ENCODE measurements around the gene FOXN3. TPM values are rescaled to one million over a fixed set of nuclear protein-coding genes. Genes with fewer than 3 reads are reported as not detected.

The FOXN3 gene
- total RNA-seq (ENCODE audit: unreplicated experiment), result 108 TPM
- long read RNA-seq, partial matches to known transcripts, result 1 of 32 reads
- long read RNA-seq, other reads (novel, unspliced or antisense), result 29 of 32 reads

- Mint-ChIP-seq H3K4me3 (ENCODE audit: unreplicated experiment) (peak within 1 kb of the TSS; percentile 96), H3K36me3 (ENCODE audit: low read depth, unreplicated experiment) (peaks cover 16% of the 10 kb centered on the region), H3K27me3 (ENCODE audit: unreplicated experiment) (peaks cover 21% of the 10 kb centered on the region), H3K4me1 (ENCODE audit: unreplicated experiment) (peaks cover 39% of the 10 kb centered on the region), H3K27ac (ENCODE audit: unreplicated experiment) (peak within 1 kb of the TSS; percentile 94), H3K9me3 (ENCODE audit: unreplicated experiment) (no peaks in the 10 kb centered on the region)
- peak; percentile 90 for DNase-seq (ENCODE audit: low spot score)
- no peak for TF ChIP-seq CTCF (IDR thresholded peaks at IDR 0.05; ENCODE audit: unreplicated experiment)
Measured at GRCh38 chr14:89417091-89417464, at the start of gene FOXN3. TSS of gene FOXN3 (minus strand) at chr14:89417233. CDS start at chr14:89412476, 4,757 bp downstream.

GRCh38 chr14:89466484-89466883 lies 49.5 kb upstream of the FOXN3 start:
- no peak for DNase-seq (ENCODE audit: low spot score)
- Mint-ChIP-seq H3K4me3 (ENCODE audit: unreplicated experiment) (no peak overlapping the region), H3K27me3 (ENCODE audit: unreplicated experiment) (peaks cover 6% of the 10 kb centered on the region), H3K4me1 (ENCODE audit: unreplicated experiment) (peaks cover 7% of the 10 kb centered on the region), H3K27ac (ENCODE audit: unreplicated experiment) (no peak overlapping the region), H3K36me3 (ENCODE audit: low read depth, unreplicated experiment) (peaks cover 13% of the 10 kb centered on the region), H3K9me3 (ENCODE audit: unreplicated experiment) (no peaks in the 10 kb centered on the region)
- no peak for TF ChIP-seq CTCF (IDR thresholded peaks at IDR 0.05; ENCODE audit: unreplicated experiment)

- H3K36me3 Mint-ChIP-seq (ENCODE audit: low read depth, unreplicated experiment), result peaks cover 13% of the 10 kb centered on the region
- no peak for TF ChIP-seq CTCF (IDR thresholded peaks at IDR 0.05; ENCODE audit: unreplicated experiment)
- no peaks in the 10 kb centered on the region for H3K9me3 Mint-ChIP-seq (ENCODE audit: unreplicated experiment)
- DNase-seq (ENCODE audit: low spot score), result no peak
- no peak overlapping the region for H3K27ac Mint-ChIP-seq (ENCODE audit: unreplicated experiment)
- no peak overlapping the region for H3K4me3 Mint-ChIP-seq (ENCODE audit: unreplicated experiment)
- peaks cover 6% of the 10 kb centered on the region for H3K27me3 Mint-ChIP-seq (ENCODE audit: unreplicated experiment)
- H3K4me1 Mint-ChIP-seq (ENCODE audit: unreplicated experiment), result peaks cover 7% of the 10 kb centered on the region
Measured at GRCh38 chr14:89465876-89466275, 48.8 kb upstream of the FOXN3 start.

GRCh38 chr14:89461256-89461655 lies 44.2 kb upstream of the FOXN3 start:
- peaks cover 8% of the 10 kb centered on the region for H3K36me3 Mint-ChIP-seq (ENCODE audit: low read depth, unreplicated experiment)
- peaks cover 2% of the 10 kb centered on the region for H3K4me1 Mint-ChIP-seq (ENCODE audit: unreplicated experiment)
- no peaks in the 10 kb centered on the region for H3K9me3 Mint-ChIP-seq (ENCODE audit: unreplicated experiment)
- no peak for DNase-seq (ENCODE audit: low spot score)
- H3K27me3 Mint-ChIP-seq (ENCODE audit: unreplicated experiment), result peaks cover 2% of the 10 kb centered on the region
- no peak for TF ChIP-seq CTCF (IDR thresholded peaks at IDR 0.05; ENCODE audit: unreplicated experiment)
- H3K27ac Mint-ChIP-seq (ENCODE audit: unreplicated experiment), result no peak overlapping the region
- H3K4me3 Mint-ChIP-seq (ENCODE audit: unreplicated experiment), result no peak overlapping the region

GRCh38 chr14:89458713-89459420 lies 41.8 kb upstream of the FOXN3 start:
- DNase-seq (ENCODE audit: low spot score), result no peak
- TF ChIP-seq CTCF (IDR thresholded peaks at IDR 0.05; ENCODE audit: unreplicated experiment), result no peak
- Mint-ChIP-seq H3K36me3 (ENCODE audit: low read depth, unreplicated experiment) (no peaks in the 10 kb centered on the region), H3K27me3 (ENCODE audit: unreplicated experiment) (no peaks in the 10 kb centered on the region), H3K4me1 (ENCODE audit: unreplicated experiment) (peaks cover 11% of the 10 kb centered on the region), H3K9me3 (ENCODE audit: unreplicated experiment) (no peaks in the 10 kb centered on the region), H3K4me3 (ENCODE audit: unreplicated experiment) (no peak overlapping the region), H3K27ac (ENCODE audit: unreplicated experiment) (no peak overlapping the region)

All from endothelial cell (in vitro differentiated cells).